Right lobe of liver (tissue), 4 donors: ENCODE data around the gene RIPOR2.

Source experiments
- POLR2A ChIP-seq: fragments of 450-650 bp; IDR thresholded peaks from one replicate; pipeline ENCODE4 v1.6.1; 2017; ENCODE audit warnings: antibody characterized with exemption, mild to moderate bottlenecking
- TF ChIP-seq, protein P1 (sequence below), 4 donors: fragments of 200-600 bp in 3 of 4; fragments of 450-650 bp in 1 of 4; IDR thresholded peaks; one replicate each; pipeline versions ENCODE4 v1.5.1 to v1.8.0; 2016 to 2022; ENCODE audit warnings: antibody characterized with exemption in 4 of 4, mild to moderate bottlenecking in 2 of 4
- donor health status: DM: no; HTN: no; CAD: no.
- donor health status: DM: no; HTN: no; CAD: no.
- donor health status: DM: no; HTN: yes; CAD: no.

DNA sequence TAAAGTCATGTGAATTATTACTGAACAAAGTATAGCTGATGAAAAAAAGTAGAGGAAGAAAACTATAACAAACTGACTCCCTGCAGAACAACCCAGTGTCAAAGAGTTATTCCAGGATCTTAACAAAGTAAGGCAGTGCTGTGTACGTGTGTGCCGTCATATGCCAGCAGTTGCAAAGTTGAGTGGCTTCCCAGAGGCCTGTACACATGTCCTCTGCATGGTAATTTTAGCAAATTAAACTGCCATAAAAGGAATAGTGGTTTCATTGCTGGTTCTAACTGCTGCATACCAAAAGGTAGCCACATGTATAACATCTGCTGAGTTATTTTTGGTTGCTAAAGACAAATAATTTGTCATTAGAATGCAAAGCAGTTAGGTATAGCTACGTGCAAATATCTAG, 44.8 kb downstream of the RIPOR2 start:
- TF ChIP-seq, protein P1, sequence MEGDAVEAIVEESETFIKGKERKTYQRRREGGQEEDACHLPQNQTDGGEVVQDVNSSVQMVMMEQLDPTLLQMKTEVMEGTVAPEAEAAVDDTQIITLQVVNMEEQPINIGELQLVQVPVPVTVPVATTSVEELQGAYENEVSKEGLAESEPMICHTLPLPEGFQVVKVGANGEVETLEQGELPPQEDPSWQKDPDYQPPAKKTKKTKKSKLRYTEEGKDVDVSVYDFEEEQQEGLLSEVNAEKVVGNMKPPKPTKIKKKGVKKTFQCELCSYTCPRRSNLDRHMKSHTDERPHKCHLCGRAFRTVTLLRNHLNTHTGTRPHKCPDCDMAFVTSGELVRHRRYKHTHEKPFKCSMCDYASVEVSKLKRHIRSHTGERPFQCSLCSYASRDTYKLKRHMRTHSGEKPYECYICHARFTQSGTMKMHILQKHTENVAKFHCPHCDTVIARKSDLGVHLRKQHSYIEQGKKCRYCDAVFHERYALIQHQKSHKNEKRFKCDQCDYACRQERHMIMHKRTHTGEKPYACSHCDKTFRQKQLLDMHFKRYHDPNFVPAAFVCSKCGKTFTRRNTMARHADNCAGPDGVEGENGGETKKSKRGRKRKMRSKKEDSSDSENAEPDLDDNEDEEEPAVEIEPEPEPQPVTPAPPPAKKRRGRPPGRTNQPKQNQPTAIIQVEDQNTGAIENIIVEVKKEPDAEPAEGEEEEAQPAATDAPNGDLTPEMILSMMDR (IDR thresholded peaks at IDR 0.05), result no peak
- no peak for TF ChIP-seq POLR2A
